Activated CD8-positive, alpha-beta memory T cell treated with anti-CD3 and anti-CD28 coated beads, Interleukin-2, amount 50 U/mL, for 48 hours (primary cell): ENCODE measurements around the gene EFCAB6.

Experiments used
- DNase-seq: peaks from one replicate; pipeline ENCODE4 v3.0.0-alpha.2; 2020

Gene EFCAB6

DNA sequence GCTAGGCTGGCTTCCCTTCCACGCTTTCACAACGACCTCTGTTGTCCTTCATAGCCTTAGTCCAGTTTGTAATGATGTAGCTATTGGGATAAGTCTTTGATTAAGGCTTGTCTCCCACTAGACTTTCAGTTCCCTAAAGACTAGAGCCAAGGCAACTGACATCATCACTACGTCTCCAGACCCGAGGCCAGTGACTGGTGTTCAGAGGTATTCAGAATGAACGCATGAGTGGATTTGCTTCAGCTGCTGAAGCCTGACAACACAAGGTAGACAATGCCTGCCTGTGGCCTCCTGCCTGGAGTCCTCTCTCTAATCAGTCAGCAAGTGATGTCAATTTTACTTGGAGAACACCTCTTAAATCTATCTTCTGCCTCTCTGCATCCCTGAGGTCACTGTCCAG lies 13.6 kb downstream of the EFCAB6 start:
- no peak for DNase-seq

DNA sequence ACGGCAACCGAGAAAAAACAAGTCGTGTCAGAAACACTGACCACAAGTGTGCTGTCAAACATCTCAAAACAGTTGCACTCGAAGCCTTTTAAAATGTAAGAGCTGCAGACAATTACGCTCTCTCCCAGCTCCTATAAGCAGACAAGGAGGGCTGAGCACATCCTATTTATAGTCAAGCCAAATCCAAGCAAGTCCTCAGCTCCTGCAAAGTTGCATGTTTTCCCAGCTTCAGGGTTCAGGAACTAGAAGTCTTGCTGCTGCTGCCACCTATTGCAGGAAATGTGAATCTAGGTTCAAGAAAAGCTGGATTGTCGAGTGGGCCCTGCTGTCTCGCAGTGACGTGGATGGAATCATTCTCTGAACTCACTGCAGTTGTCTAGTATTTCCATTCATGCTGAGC lies 15.5 kb downstream of the EFCAB6 start:
- DNase-seq: no peak

DNA sequence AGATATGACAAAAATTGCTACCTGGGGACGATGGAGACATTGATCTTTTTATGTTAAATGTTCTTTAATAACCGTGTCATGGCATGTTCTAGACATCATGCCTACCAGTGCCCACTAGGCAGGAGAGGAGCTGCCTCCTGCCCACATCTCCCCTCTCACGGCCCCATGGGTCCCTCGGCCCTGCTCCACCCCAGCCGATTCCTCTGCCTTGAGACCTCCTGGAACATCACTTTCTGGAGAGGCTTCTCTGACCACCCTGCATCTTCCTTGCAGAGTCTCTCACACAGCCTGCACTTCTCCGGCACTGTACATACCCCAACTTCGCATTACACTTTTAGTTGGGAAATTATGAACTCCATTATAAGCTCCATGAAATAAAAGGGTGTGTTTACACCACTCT lies 16.8 kb downstream of the EFCAB6 start:
- DNase-seq: no peak

DNA sequence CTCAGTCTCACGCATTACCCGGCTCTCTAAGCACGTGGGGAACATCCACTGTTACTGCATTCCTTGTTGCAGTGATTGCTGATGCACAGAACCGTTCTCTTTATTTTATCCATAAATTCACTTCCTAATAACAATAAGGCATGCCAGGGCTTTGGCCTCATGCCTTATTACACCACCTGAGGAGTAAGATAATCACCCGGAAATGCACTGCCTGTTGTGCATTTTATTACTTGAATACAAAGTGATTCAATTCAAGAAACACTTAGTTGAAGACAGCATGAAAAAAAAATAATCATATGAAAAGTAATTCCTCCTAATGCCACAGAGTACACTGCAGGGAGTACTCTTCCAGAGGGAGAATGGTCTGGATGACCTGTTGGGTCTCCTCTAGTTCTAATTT lies 19.2 kb downstream of the EFCAB6 start:
- DNase-seq: no peak

DNA sequence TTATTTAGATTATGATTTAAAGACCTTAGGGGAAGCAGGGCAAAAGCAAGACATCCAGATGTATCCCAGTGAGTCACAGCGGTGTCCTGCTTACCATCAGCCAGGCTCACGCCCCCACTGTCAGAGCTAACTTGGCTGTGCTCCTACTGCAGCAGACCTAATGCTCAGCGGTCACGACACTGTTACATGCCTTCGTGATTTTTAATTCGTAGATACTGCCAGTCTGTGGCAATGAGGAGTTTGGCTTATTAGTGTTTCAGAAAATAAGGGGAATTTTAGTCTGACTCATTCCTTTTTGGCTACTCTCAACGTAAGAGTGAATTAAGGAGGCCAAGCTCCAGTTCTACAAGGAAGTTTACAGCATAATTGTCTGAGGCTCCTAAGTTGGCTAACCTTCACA lies 22.7 kb downstream of the EFCAB6 start:
- no peak for DNase-seq

DNA sequence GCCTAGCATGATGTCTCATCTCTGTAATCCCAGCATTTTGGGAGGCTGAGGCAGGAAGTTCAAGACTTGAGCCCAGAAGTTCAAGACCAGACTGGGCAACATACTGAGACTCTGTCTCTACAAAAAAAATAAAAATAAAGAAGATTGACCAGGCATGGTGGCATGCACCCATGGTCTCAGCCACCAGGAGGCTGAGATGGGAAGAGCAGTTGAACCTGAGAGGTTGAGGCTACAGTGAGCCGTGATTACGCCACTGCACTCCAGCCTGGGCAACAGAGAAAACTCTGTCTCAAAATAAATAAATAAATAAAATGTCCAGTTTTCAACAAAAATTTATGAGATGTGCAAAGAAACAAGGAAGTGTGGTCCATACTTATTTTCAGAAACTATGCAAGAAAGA lies 28.3 kb downstream of the EFCAB6 start:
- DNase-seq: no peak

DNA sequence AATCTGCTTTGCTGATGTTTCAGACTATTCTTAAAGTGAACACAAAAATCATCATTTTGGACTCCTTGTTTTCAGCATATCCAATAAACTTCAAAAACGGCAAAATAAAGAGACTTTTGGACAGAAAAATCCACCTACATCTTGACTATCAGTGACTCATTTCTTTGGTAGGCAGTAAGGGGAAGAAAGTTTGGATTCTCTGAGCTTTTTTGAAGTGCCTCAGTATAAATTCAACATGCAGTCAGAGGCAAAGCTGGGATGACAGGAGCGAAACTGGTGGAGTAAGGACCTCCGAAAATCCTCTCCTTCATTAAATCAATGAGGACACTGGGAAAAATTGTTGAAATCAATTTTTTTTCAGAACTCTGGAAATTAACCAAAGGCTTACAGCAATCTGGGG lies 29.7 kb downstream of the EFCAB6 start:
- no peak for DNase-seq

DNA sequence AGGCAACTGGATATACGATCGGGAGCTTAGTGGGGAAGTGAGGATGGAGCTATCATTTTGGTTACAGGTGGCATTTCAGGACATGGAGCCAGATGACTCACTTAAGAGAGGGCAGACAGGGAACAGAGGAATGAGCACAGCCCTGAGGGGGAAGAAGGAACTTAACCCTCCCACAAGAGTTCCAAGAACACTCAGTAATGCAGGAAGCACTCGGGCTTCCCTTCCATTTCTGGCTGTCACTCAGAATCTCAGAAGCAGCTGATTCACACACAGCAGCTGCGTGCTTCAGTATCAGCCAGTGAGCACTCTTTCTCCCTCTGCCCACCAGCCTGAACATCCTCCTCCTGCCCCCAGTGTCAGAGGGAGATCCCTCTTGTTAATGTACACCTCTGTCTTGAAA lies 34.8 kb downstream of the EFCAB6 start:
- no peak for DNase-seq

DNA sequence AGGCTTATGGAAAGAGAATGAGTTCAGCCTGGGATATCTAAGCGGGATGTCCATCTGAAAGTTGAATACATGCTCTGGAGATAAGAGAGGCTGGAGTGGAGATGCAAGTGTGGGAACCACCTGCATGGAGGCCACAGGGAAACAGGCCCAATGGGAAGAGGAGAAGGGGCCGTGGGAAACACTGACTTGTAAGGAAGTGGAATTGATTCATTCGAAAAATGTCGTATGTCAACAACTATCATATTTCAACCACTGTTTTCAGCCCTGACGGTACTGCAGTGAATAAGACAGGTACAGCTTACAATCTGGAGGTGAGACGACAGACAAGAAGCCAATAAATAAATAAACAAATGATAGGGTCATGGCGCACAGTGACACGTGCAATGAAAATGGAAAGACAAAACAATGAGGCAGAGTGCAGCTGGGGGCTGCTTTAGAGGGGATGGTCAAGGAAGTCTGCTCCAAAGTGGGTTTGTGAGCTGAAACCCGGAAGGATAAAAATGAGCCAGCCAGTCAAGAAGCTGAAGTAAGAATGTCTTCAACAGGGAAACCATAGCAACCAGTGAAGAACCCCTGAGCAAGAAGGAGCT lies 35.9 kb downstream of the EFCAB6 start:
- no peak for DNase-seq

DNA sequence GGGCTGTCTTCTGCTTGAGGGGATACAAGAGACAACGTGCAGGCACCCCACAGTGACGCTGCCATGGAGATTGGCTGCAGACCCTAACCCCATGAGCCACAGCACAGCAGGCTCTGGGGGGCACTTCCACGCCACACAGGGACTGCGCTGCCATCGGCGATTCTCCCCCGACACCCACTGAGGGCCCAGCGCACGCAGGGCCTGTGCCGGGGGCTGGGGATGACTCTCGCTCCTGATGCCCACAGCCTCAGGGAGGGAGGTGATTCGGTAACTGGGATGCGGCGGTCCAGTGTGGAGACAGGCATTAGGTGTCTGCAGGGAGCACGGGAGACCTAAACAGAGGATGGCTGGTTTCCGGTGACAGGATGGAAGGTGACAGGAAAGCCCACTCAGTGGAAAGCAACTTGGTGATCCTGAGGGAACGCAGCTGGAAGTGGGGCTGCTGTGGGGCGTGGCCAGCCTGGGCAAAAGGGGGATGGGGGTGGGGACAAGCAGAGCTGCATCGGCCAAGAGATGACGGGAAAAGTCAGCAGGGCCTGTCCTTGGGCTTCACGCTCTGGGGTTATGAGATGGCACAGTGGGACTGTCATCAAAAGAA lies 37.7 kb downstream of the EFCAB6 start:
- no peak for DNase-seq

DNA sequence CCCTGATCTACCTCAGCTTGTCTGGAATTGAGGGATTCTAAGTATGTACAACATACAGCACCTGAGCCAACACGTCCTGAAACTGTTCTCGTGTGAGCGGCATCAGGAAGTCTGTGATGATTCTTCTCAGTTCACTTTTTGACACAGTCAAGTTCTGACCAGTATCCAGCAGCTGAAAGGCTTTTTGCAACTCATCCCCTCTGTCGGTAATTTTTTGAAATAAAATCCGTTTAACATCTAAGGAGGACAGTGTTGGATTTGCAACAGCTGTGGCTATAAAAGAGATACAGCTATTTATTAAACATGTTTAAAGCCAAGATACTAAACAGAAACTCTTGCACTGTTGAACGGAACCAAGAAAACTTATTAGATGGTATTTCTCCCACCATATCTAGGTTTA lies 39.3 kb downstream of the EFCAB6 start:
- no peak for DNase-seq

DNA sequence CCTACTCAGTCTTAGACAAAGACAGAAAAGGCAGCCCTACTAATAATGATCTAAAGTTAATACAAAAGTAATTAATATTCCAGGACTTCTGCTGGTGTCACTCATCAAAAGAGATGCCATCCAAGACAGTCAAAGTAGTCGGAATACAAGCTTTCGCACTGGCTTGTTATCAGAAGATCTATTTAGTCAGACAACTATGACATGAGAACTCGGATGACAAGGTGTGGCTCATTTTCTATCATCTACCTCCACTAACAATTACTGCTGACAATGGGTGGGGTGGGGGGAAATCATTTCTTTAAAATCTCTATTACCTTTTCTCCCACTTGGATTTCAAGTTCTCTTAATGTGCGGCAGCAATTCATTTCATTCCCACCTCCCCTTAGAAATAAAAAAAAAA lies 56.7 kb downstream of the EFCAB6 start:
- no peak for DNase-seq

DNA sequence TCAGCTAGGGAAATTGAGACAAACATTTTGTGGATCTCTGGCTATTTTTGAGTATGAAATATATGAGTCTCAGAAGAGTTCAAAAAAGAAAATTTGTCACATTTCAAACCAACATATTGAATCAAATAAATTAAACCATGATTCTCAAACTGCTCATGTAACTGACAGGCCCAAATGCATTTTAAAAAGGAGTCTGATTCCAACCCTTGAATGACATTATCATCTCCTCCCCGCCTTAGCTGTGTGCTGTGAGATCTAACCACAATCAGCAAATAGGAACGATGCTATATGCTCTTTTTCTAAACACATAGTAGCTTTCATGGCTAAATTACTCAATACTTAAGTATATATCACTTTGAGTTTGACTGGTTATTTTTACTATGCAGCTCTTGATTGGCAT lies 57.1 kb downstream of the EFCAB6 start:
- DNase-seq: no peak

DNA sequence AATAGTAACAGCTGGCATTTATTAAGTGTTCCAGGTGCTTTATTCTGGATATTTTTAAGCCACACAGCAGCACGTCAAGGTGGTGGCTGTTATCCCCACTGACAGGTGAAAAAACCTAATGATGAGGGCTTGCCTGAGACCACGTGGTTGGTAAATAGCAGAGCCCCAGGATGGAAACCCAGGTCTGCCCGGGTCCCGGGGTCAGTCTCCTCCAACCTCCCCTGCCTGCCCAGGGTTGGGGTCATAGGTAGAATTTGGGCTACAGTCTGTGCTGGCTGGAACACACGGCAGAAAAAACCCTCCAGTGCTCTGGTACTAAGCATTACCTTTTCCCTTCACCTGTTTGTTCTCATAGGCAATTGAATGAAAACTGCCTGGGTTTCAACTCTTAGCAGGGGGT lies 57.9 kb downstream of the EFCAB6 start:
- DNase-seq: no peak

DNA sequence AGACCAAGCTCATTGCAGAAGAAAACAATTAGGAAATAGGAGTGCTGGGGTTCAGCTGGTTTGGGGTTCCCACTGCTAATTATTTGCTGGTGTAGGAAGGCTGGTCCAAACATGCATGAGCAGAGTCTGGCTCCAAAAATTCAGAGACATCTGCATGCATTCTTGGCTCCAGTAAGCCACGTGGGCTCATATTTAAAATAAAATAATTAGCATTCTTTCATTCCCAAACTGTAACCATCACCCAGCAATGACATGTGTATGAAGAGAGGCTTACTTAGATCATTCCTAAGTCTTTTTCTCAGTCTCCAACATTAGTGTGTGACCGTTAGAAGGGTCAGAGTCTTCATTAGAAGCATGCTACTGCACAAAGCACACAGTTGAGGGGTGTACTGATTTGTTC lies 58.4 kb downstream of the EFCAB6 start:
- no peak for DNase-seq

DNA sequence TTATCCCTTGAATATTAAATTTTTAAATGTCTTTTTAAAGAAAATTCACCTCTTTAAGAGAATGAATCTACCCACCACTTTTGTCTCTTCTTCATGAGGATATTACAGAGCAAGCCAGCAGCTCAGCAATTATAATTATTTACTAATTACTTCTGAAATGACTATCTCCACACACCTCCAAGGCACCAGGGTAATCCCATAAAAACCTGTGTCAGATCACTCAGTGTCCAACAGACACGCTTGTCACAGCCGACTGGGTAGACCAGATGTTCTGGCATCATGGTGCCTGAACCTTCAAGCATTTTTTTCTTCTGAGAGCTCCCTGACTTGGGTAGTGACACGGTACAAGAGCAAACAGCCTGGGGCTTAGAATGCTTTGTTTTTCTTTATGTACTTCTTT lies 61.4 kb downstream of the EFCAB6 start:
- no peak for DNase-seq

DNA sequence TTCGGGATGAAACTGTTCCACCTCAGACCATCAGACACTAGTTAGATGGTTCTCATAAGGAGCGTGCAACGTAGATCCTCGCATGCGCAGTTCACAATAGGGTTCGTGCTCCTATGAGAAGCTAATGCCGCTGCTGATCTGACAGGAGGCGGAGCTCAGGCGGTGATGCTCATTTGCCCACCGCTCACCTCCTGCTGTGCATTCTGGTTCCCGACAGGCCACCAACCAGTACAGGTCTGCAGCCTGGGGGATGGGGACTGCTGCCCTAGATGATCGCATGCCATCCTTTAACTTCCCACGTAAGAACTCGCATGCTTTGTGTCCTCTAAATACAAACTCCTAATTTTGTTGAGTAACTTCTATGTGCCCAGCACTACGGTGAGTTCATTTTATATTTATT lies 62.6 kb downstream of the EFCAB6 start:
- no peak for DNase-seq

DNA sequence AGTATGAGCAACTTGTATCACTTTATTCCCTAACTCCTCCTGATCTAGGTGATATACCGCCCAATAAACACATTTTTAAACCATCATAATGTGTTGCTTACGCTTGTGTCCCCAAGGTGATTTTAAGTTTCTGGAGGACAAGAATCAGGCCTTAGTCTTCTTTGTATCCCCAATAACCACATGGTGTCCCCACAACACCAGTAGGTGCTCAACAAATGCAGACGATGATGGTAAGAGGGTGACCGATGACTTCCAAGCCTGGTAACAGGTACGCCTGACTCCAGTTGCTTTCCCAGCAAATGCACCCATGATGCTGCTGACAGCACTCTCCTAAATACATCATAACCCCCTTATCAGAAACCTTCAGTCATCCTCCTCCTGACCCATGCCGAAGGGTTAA lies 64.2 kb downstream of the EFCAB6 start:
- no peak for DNase-seq

DNA sequence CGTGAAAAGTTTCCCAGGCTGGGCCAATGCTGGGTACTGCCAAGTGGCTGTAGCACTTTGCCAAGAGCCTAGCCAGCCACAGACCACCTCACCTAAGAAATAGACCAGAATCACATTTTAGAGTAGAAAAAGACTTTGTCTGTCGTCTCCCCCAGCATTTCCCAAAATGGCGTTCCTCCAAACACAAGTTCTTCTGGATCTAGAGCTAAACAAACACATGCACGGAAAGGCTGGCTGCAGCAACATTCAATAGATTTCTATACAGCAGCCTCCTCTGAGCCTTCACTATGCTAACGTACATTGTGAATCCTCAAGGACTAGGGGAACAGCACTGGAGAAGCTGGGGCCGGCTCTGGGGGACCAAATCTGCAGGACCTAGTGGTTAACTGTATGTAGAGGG lies 65.0 kb downstream of the EFCAB6 start:
- no peak for DNase-seq

DNA sequence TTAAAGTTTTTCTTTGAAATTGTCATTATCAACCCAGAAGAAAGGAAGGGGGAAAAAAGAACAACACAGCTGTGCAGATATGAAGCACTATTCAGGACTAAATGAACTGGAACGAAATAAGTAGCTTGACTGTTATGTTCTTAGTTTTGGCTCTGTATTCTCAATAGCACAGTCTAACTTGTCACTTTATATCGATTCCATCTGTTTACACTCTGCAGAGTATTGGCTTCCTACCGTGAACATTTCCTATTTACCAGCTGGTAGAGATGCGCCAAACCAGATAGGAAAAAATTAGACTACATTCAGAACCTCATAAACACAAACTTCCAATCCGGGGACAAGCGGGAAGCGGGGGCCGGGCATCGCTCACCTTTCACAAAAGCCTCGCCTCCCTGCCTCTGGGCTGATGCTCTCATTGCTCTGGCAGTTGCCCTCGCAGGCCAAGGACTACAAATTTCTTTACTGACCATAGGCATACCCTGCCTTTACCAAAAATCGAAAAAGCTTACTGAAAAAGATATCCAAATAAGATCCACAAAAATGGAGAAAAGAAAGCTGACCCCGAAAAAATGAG lies 66.2 kb downstream of the EFCAB6 start:
- no peak for DNase-seq

DNA sequence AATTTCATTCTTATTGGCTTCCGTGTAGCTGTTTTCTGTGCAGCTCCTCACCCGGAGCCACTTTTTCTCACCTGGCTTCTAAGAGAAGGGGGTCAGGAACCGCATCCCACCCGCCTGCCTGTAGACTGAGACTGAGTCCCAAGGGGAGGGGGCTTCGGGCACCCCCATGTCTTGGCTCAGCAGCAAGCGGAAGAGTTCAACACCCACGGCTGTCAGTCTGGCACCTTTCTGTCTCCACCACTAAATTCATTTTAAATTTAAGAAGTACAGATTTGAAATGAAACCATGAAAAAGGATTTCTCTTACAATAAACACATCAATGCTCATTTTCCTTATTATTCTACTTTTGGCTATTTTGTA lies 66.7 kb downstream of the EFCAB6 start:
- DNase-seq: no peak

DNA sequence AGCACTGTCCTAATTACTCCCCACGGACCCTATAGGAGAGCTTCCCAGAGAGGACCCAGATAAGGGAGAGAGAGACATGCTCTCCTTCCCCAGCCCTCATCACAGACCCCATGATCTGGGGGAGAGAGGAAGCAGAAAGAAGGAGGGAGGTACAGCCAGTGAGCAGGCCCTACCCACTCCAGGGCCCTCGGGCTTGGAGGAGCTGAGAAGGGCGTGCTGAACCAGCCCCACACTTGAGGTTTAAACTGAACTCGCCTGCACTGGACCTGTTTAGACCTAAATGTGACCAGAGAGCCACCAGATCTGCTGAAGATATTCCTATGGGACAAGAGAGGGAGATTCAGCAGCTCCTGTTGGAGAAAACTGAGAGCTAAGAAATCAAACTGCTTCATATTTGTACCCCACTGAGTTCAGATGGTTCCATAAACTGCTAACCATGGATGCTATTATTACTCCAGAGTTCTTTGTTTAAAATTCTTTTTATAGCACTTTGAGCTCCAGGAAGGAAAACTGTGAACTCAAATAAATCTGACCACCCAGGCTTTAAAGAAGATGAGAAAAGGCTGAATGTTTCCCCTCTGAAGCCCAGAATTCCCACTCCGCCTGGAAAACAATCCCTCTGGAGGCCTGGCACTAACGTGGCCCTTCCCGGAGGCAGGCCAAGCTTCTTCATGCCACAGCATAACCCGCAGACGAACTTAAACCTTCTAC lies 67.2 kb downstream of the EFCAB6 start:
- no peak for DNase-seq

DNA sequence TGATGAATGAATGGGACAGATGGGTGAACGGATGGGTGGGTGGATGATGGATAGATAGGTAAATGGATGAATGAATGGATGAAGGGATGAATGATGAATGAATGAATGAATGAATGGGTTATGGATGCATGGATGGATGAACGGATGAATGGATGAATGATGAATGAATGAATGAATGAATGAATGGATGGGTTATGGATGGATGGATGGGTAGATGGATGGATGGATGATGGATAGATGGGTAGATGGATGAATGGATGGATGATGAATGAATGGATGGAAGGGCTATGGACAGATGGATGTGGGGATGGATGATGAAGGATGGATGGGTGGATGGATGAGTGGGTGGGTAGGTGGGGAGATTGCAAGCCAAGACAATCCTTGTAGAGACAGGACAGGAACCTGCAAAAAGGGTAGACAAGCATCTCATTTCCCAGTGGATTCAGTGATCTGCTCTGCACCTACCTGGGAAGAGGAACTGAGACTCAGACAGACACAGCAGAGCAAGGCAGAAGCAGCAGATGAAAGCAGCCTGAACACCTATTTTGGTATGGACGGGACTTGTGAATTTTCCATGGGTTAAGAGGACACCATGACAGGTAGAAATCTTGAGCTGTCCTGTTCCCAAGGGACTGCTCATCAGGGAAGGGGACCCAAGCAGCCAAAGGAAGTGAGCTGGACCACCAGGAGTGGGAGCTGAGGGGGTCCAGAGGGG lies 68.0 kb downstream of the EFCAB6 start:
- DNase-seq: no peak

DNA sequence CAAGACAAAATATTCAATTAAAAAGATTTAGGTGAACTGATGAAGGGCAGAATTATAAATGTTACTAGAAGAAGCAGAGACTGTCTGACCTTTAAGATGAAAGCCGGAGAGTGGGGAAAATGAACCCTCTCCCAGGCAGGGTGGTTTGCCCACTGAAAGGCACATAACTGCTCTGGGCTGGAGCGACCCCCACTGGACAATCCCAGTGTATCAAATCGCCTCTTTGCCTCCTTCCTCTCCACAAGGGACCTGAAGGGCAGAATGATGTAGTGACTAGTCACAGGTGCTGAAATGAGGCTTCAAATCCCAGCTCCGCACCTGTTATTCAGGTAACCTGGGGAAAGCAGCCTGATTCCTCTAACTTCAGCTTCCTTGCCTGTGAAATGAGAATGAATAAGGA lies 69.0 kb downstream of the EFCAB6 start:
- no peak for DNase-seq
